GM12878 (cell line): ENCODE results near the gene TENT4B. TPM values are rescaled to one million over a fixed set of nuclear protein-coding genes. Genes with fewer than 3 reads are reported as not detected.

ENCODE experiments used
- ATAC-seq: fragments of 200-7000 bp; cut with Tn5 transposase; 3 replicates; pipeline ENCODE4 v1.9.1; 2020; ENCODE audit warnings: mild to moderate bottlenecking, moderate library complexity
- BruUV-seq: library from RNA; stranded (reverse); fragments of 400-500 nt; replicated peaks from 2 replicates; lab custom pipeline; 2021; lab: Mats Ljungman, UMichigan
- CTCF ChIA-PET: fragments of 300-600 bp; sonication (Branson Sonifier 250); formaldehyde crosslinking; extraction: SDS; loops from one replicate; lab custom pipeline; 2021; ENCODE audit warnings: inconsistent platforms; lab: Yijun Ruan, JAX
- POLR2A ChIA-PET: fragments of 350-600 bp; formaldehyde crosslinking; extraction: SDS; loops from one replicate; lab custom pipeline; 2021; ENCODE audit warnings: inconsistent platforms; lab: Charles Lee
- RAD21 ChIA-PET: fragments of 300-600 bp; sonication (Branson Sonifier 250); formaldehyde crosslinking; loops from one replicate; lab custom pipeline; 2023; ENCODE audit warnings: antibody characterized with exemption; ENCODE audit not compliant: unreplicated experiment; lab: Charles Lee
- SMC1A ChIA-PET: fragments of 300-600 bp; sonication (Branson Sonifier 250); formaldehyde crosslinking; loops from one replicate; lab custom pipeline; 2023; ENCODE audit not compliant: unreplicated experiment, uncharacterized antibody; lab: Charles Lee
- DNase-seq: peaks from one replicate; pipeline ENCODE4 v3.0.0-alpha.2; 2011; ENCODE audit warnings: low read depth, low spot score
- FAIRE-seq: peaks from 3 replicates; lab custom pipeline; 2011; peaks lifted over from hg19 to GRCh38; lab: Jason Lieb, UNC
- H2AFZ ChIP-seq: 2 replicates; pipeline ENCODE4 v1.6.0; 2011; ENCODE audit warnings: low read depth, low read length, control low read depth; ENCODE audit not compliant: control insufficient read depth
- H3K27ac ChIP-seq: 2 replicates; pipeline ENCODE4 v1.5.1; 2011; ENCODE audit warnings: control low read depth; ENCODE audit not compliant: control insufficient read depth, insufficient read depth
- H3K27me3 ChIP-seq, 2 experiments: replicated peaks in 1 of 2; 2 replicates each; pipeline versions ENCODE4 v1.6.0 to v1.6.1; 2011; ENCODE audit warnings: low read length in 1 of 2; ENCODE audit not compliant: control insufficient read depth in 2 of 2, insufficient read depth in 2 of 2
- H3K36me3 ChIP-seq, 2 experiments: 2 replicates each; pipeline ENCODE4 v1.5.1; 2011; ENCODE audit warnings: low read length in 1 of 2; ENCODE audit not compliant: control insufficient read depth in 2 of 2, insufficient read depth in 2 of 2
- H3K4me1 ChIP-seq: 2 replicates; pipeline ENCODE4 v1.6.1; 2011; ENCODE audit warnings: mild to moderate bottlenecking, low read length, moderate library complexity, mixed read lengths; ENCODE audit not compliant: control insufficient read depth, insufficient read depth
- H3K4me2 ChIP-seq: 2 replicates; pipeline ENCODE4 v1.6.0; 2011; ENCODE audit warnings: control low read depth; ENCODE audit not compliant: control insufficient read depth, insufficient read depth
- H3K4me3 ChIP-seq: fragments of 200-600 bp; sonication (generic); 2 replicates; pipeline ENCODE4 v1.5.1; 2016
- H3K79me2 ChIP-seq: 2 replicates; pipeline ENCODE4 v1.6.0; 2011; ENCODE audit warnings: low read length; ENCODE audit not compliant: control insufficient read depth, insufficient read depth
- H3K9ac ChIP-seq: 2 replicates; pipeline ENCODE4 v1.8.0; 2011; ENCODE audit warnings: low read length, control low read depth, mixed read lengths; ENCODE audit not compliant: control insufficient read depth, insufficient read depth
- H3K9me3 ChIP-seq: replicated peaks from 3 replicates; pipeline ENCODE4 v1.5.1; 2011; ENCODE audit warnings: mild to moderate bottlenecking, low read length; ENCODE audit not compliant: control insufficient read depth, insufficient read depth
- H4K20me1 ChIP-seq: 2 replicates; pipeline ENCODE4 v1.6.0; 2011; ENCODE audit not compliant: control insufficient read depth, insufficient read depth
- CBX5 ChIP-seq: sonication (generic); IDR thresholded peaks from 2 replicates; pipeline ENCODE4 v1.6.1; 2016; ENCODE audit warnings: low read depth, moderate library complexity, mild to moderate bottlenecking, inconsistent platforms
- NRF1 ChIP-seq: conservative IDR thresholded peaks from 2 replicates; pipeline ENCODE4 v1.6.1; 2011; ENCODE audit warnings: mild to moderate bottlenecking, low read depth, low read length, improper control_type of control experiment
- SMARCA5 ChIP-seq: fragments of 450-650 bp; IDR thresholded peaks from 2 replicates; pipeline ENCODE4 v1.6.1; 2017; ENCODE audit warnings: mild to moderate bottlenecking
- STAT3 ChIP-seq: IDR thresholded peaks from 2 replicates; pipeline ENCODE4 v1.6.1; 2011; ENCODE audit warnings: low read depth, low read length, improper control_type of control experiment
- ZNF384 ChIP-seq: IDR thresholded peaks from 2 replicates; pipeline ENCODE4 v1.6.1; 2012; ENCODE audit warnings: low read depth, mild to moderate bottlenecking, low read length, improper control_type of control experiment, borderline replicate concordance
- WGBS: methylation state at CpG from one replicate; pipeline ENCODE4 v1.1.6; 2016; ENCODE audit warnings: low lambda C conversion rate; ENCODE audit not compliant: insufficient replicate concordance, insufficient coverage; ENCODE audit errors: missing lambda C conversion rate; 5-methylcytosine and 5-hydroxymethylcytosine counted together
- in situ Hi-C: fragments of 300-500 bp; cut with MboI; formaldehyde crosslinking; loops from 9 replicates; pipeline ENCODE4 v1.14.3; 2018; ENCODE audit warnings: mixed read lengths
- intact Hi-C: fragments of 100-400 bp; cut with micrococcal nuclease; formaldehyde crosslinking; loops from one replicate; pipeline ENCODE4 v1.14.2; 2022; ENCODE audit not compliant: unreplicated experiment
- polyA plus RNA-seq, 11 experiments: library from polyadenylated mRNA; depleted of rRNA in 4 of 11; unstranded in 6 of 11; stranded (reverse) in 5 of 11; fragments of >200 nt; fragmentation: Nextera tagmentation in 4 of 11; fragmentation: Illumina TruSeq in 1 of 11; extraction: Ambion mirVana in 4 of 11; extraction: Trizol in 1 of 11; gene quantifications; 1 replicate in 1 of 11; 2 replicates in 10 of 11; pipeline versions ENCODE4 v1.2.1 to v1.2.3, GENCODE V29; 2011 to 2016; ENCODE audit warnings: inconsistent platforms in 2 of 11, missing spikeins in 2 of 11, low read depth in 1 of 11
- total RNA-seq, 4 experiments: library from RNA; depleted of rRNA in 3 of 4; stranded (reverse); fragments of >200 nt in 3 of 4; fragmentation: Illumina TruSeq in 1 of 4; extraction: Trizol in 1 of 4; gene quantifications; 2 replicates each; pipeline versions ENCODE4 v1.2.1 to v1.2.3, GENCODE V29; 2013 to 2021
- TF ChIP-seq, protein P1 (sequence below): IDR thresholded peaks from 2 replicates; pipeline ENCODE4 v1.6.1; 2011; ENCODE audit warnings: low read depth, mild to moderate bottlenecking, low read length, moderate library complexity, borderline replicate concordance; ENCODE audit errors: extremely low read depth
- TF ChIP-seq, protein P2 (sequence below): fragments of 450-650 bp; conservative IDR thresholded peaks from 2 replicates; pipeline ENCODE4 v1.6.1; 2017; ENCODE audit warnings: mild to moderate bottlenecking, moderate library complexity
- TF ChIP-seq, protein P3 (sequence below): fragments of 450-650 bp; IDR thresholded peaks from 2 replicates; pipeline ENCODE4 v1.6.1; 2017; ENCODE audit warnings: mild to moderate bottlenecking
- TF ChIP-seq, protein P4 (sequence below): fragments of 450-650 bp; IDR thresholded peaks from 2 replicates; pipeline ENCODE4 v1.6.1; 2014; ENCODE audit warnings: mild to moderate bottlenecking

The TENT4B gene
- total and polyA plus RNA-seq, 10 of the 15 experiments (the other 5 are each of a cell fraction or from before 2014, with no cell fraction given): 4.4 to 16.7 (median 10.8) TPM

DNA sequence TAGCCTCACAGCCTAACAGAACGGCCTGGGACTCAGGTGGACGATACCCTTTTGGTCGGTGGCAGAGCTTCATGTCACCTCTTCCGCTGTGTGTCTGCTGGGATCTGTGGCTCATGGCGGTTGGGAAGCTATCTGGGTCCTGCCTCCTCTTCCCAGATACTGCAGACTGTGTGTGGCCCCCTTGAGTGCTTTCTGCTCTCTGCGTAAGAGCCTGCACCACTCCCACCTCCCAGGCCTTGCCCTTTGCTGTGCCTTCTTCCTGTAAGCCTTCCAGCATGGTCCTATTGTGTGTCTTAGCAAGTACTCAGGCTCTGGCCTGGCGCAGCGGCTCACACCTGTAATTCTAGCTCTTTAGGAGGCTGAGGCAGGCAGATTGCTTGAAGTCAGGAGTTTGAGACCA lies 95.7 kb downstream of the TENT4B start (continued):
- TF ChIP-seq STAT3 (no peak), NRF1 (no peak), CBX5 (no peak), ZNF384 (no peak)
- TF ChIP-seq, protein P1, sequence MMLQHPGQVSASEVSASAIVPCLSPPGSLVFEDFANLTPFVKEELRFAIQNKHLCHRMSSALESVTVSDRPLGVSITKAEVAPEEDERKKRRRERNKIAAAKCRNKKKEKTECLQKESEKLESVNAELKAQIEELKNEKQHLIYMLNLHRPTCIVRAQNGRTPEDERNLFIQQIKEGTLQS: no peak

DNA sequence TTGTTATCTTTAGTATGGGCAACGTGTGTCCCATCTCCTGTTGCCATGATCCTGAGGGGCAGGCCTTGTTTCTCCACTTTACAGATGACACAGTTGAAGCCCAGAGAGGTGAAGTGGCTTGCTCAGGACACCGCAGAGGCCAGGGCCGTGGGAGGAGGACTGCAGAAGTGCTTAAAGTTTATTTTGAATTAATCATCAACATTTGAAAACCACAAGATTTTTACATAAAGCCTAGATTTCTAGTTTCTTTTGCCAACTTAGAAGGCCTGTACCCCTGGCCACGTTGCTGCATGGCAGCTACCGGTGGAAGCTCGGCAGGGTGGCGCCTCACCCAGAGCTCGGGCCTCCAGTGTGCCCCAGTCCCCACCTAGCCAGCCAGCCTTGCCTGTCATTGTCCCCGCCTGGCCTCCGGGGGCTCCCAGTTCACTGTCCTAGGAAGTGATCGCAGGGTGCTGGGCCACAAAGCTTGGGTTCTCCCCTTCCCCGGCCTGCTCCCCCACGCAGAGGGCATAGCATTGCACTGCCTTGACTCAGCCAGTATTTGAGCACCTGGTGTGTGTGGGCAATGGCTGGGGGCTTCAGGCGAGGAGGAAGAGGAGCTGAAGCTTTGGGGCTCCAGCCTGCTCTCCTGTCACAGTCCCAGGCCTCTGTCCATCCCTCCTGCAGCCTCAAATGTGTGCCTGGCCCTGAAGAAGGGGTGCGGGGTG lies 98.4 kb downstream of the TENT4B start:
- SMC1A ChIA-PET: interaction anchor here (0.6 to 1.2 kb wide), 3 partner anchors 18 to 495 kb away, joined by 3 to 4 read pairs (median 3); no protein-coding TSS in a partner anchor
- TF ChIP-seq, protein P2, sequence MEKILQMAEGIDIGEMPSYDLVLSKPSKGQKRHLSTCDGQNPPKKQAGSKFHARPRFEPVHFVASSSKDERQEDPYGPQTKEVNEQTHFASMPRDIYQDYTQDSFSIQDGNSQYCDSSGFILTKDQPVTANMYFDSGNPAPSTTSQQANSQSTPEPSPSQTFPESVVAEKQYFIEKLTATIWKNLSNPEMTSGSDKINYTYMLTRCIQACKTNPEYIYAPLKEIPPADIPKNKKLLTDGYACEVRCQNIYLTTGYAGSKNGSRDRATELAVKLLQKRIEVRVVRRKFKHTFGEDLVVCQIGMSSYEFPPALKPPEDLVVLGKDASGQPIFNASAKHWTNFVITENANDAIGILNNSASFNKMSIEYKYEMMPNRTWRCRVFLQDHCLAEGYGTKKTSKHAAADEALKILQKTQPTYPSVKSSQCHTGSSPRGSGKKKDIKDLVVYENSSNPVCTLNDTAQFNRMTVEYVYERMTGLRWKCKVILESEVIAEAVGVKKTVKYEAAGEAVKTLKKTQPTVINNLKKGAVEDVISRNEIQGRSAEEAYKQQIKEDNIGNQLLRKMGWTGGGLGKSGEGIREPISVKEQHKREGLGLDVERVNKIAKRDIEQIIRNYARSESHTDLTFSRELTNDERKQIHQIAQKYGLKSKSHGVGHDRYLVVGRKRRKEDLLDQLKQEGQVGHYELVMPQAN: no peak
- TF ChIP-seq, protein P3, sequence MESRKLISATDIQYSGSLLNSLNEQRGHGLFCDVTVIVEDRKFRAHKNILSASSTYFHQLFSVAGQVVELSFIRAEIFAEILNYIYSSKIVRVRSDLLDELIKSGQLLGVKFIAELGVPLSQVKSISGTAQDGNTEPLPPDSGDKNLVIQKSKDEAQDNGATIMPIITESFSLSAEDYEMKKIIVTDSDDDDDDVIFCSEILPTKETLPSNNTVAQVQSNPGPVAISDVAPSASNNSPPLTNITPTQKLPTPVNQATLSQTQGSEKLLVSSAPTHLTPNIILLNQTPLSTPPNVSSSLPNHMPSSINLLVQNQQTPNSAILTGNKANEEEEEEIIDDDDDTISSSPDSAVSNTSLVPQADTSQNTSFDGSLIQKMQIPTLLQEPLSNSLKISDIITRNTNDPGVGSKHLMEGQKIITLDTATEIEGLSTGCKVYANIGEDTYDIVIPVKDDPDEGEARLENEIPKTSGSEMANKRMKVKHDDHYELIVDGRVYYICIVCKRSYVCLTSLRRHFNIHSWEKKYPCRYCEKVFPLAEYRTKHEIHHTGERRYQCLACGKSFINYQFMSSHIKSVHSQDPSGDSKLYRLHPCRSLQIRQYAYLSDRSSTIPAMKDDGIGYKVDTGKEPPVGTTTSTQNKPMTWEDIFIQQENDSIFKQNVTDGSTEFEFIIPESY: no peak
- TF ChIP-seq, protein P4, sequence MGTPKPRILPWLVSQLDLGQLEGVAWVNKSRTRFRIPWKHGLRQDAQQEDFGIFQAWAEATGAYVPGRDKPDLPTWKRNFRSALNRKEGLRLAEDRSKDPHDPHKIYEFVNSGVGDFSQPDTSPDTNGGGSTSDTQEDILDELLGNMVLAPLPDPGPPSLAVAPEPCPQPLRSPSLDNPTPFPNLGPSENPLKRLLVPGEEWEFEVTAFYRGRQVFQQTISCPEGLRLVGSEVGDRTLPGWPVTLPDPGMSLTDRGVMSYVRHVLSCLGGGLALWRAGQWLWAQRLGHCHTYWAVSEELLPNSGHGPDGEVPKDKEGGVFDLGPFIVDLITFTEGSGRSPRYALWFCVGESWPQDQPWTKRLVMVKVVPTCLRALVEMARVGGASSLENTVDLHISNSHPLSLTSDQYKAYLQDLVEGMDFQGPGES: no peak
- no peak for TF ChIP-seq SMARCA5
- TF ChIP-seq, all 136 proteins: peak for 0
- BruUV-seq: no TSS peak
- POLR2A ChIA-PET: interaction anchor here (0.9 kb wide), 1 partner anchor 11 kb away, joined by 3 read pairs; no protein-coding TSS in a partner anchor
- Histone ChIP-seq H3K4me1 (no peaks in the 10 kb centered on the region), H3K36me3 (no peaks in the 10 kb centered on the region), H3K4me2 (no peak overlapping the region), H4K20me1 (no peaks in the 10 kb centered on the region), H3K27ac (no peak overlapping the region), H3K9me3 (no peaks in the 10 kb centered on the region), H3K79me2 (no peaks in the 10 kb centered on the region), H3K4me3 (no peak overlapping the region), H3K27me3 (no peaks in the 10 kb centered on the region), H3K9ac (no peak overlapping the region), H2AFZ (no peak overlapping the region)
- intact Hi-C loops (no loop called here), in situ Hi-C loops (no loop called here)
- CTCF ChIA-PET: interaction anchor here (0.7 to 1.8 kb wide), 2 partner anchors 14 to 227 kb away, joined by 4 to 5 read pairs; partner anchors contain the start of genes ADCY7 and CNEP1R1
- RAD21 ChIA-PET: interaction anchor here (0.9 to 1.9 kb wide), 2 partner anchors 102 to 555 kb away, joined by 3 to 4 read pairs; no protein-coding TSS in a partner anchor
- 74% methylated on average over 15 of the region's 15 CpGs for WGBS
- FAIRE-seq (no peak), ATAC-seq (peak; percentile 27), DNase-seq (no peak)
